NCI-H2196 treated with DMSO at 0.1 percent for 48 hours (cell line): ENCODE data around the gene COPZ1.

ENCODE experiments used
- DNase-seq: peaks from one replicate; lab custom pipeline; 2025; ENCODE audit not compliant: unreplicated experiment; lab: John Stamatoyannopoulos, UW

COPZ1 gene

GRCh38 chr12:54358191-54358944 is 33.4 kb downstream of the COPZ1 start:
- DNase-seq, result peak; percentile 51

- peak; percentile 99 for DNase-seq
Observed at GRCh38 chr12:54358945-54359761, 34.2 kb downstream of the COPZ1 start.

- no peak for DNase-seq
Observed at GRCh38 chr12:54359762-54360351, 34.9 kb downstream of the COPZ1 start.

- DNase-seq, result peak; percentile 40
Observed at GRCh38 chr12:54360717-54361456, 36.0 kb downstream of the COPZ1 start.

- DNase-seq, result no peak
Observed at GRCh38 chr12:54363047-54363446, 38.1 kb downstream of the COPZ1 start.

GRCh38 chr12:54363618-54364017 is 38.7 kb downstream of the COPZ1 start:
- DNase-seq, result no peak

GRCh38 chr12:54364413-54364812 is 39.5 kb downstream of the COPZ1 start, which contains the start of gene GPR84:
Gene GPR84 (minus strand): TSS chr12:54364486. CDS start chr12:54363851, 635 bp downstream.
- no peak for DNase-seq

GRCh38 chr12:54368025-54368708 is 43.2 kb downstream of the COPZ1 start:
- no peak for DNase-seq

- peak; percentile 60 for DNase-seq
Observed at GRCh38 chr12:54368709-54369596, 44.0 kb downstream of the COPZ1 start.

GRCh38 chr12:54369597-54370131 is 44.7 kb downstream of the COPZ1 start:
- no peak for DNase-seq

- DNase-seq, result no peak
Observed at GRCh38 chr12:54370171-54370730, 45.3 kb downstream of the COPZ1 start.

- DNase-seq, result no peak
Observed at GRCh38 chr12:54371328-54372112, 46.6 kb downstream of the COPZ1 start.

- DNase-seq, result no peak
Observed at GRCh38 chr12:54372113-54372806, 47.3 kb downstream of the COPZ1 start.

GRCh38 chr12:54373649-54374561 is 49.0 kb downstream of the COPZ1 start:
- no peak for DNase-seq

- DNase-seq, result no peak
Observed at GRCh38 chr12:54374562-54375258, 49.8 kb downstream of the COPZ1 start.

GRCh38 chr12:54375259-54375579 is 50.3 kb downstream of the COPZ1 start:
- DNase-seq, result no peak
